ENCODE results near the gene DHCR24. TPM values are rescaled to one million over a fixed set of nuclear protein-coding genes. Genes with fewer than 3 reads are reported as not detected.

Gene DHCR24
- total RNA-seq, 2 donors from 2014 or later: 27.4 to 78.7 TPM

DNA sequence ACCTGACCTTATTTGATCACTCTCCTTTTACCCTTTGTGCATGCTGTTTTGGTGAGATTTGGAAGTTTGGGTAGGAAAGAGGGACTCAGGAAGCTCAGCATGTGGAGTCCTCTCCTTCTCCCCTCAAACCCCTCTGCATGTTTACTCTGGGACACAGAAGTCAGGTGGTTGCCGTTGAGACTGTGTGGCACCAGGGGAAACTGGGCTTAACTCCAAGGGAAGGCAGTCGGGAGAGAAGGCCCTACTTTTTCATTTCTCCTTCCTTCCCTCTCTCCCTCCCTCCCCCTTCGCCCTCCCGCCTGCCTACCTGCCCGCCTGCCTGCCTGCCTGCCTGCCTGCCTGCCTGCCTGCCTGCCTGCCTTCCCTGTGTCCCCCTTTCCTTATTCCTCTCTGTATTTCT, 51.0 kb downstream of the DHCR24 start:
- Mint-ChIP-seq H3K27me3 (no peaks in the 10 kb centered on the region), H3K4me3 (no peak overlapping the region), H3K9me3 (peaks cover 2% of the 10 kb centered on the region), H3K36me3 (ENCODE audit: low read depth) (peaks cover 2% of the 10 kb centered on the region), H3K4me1 (no peaks in the 10 kb centered on the region), H3K27ac (no peak overlapping the region)
- ATAC-seq (replicated peaks): no peak

- Mint-ChIP-seq H3K4me1 (no peaks in the 10 kb centered on the region), H3K4me3 (no peak overlapping the region), H3K27ac (no peak overlapping the region), H3K27me3 (no peaks in the 10 kb centered on the region), H3K9me3 (peaks cover 4% of the 10 kb centered on the region), H3K36me3 (ENCODE audit: low read depth) (peaks cover 8% of the 10 kb centered on the region)
- no peak for ATAC-seq (replicated peaks)
Measured at GRCh38 chr1:54835131-54835898, 51.7 kb downstream of the DHCR24 start.

GRCh38 chr1:54834007-54834541, 52.9 kb downstream of the DHCR24 start:
- Mint-ChIP-seq H3K27ac (no peak overlapping the region), H3K4me3 (no peak overlapping the region), H3K27me3 (no peaks in the 10 kb centered on the region), H3K36me3 (ENCODE audit: low read depth) (peaks cover 8% of the 10 kb centered on the region), H3K4me1 (no peaks in the 10 kb centered on the region), H3K9me3 (peaks cover 4% of the 10 kb centered on the region)
- no peak for ATAC-seq (replicated peaks)

DNA sequence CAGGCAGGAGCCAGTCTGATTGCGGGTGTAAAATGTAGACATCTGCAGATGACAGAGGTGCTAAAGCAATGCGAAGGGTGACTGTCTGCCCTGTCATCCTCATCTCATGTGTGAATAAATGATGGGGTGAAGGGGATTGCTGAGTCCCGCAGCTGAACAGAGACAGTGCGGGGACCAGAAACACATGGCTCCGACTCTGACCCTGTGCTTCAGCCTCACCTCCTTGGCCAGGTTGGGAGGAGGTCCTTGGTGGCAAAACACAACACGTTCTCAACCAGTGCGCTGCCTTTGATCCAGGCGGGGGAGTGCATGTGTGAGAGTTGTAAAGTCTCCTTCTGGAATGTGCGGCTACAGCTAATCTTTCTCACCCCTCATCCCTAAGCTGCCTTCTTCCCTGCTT, 53.9 kb downstream of the DHCR24 start:
- H3K9me3 Mint-ChIP-seq: peaks cover 4% of the 10 kb centered on the region
- no peak for ATAC-seq (replicated peaks)
- no peak overlapping the region for H3K4me3 Mint-ChIP-seq

GRCh38 chr1:54826226-54826816, 60.7 kb downstream of the DHCR24 start:
- ATAC-seq (replicated peaks): no peak
- Mint-ChIP-seq H3K36me3 (ENCODE audit: low read depth) (peaks cover 8% of the 10 kb centered on the region), H3K4me3 (no peak overlapping the region), H3K4me1 (no peaks in the 10 kb centered on the region), H3K27me3 (no peaks in the 10 kb centered on the region), H3K9me3 (peaks cover 21% of the 10 kb centered on the region), H3K27ac (no peak overlapping the region)

More for the DNA sequence above, 53.9 kb downstream of the DHCR24 start:
- Mint-ChIP-seq H3K4me1 (no peaks in the 10 kb centered on the region), H3K27ac (no peak overlapping the region), H3K36me3 (ENCODE audit: low read depth) (peaks cover 8% of the 10 kb centered on the region), H3K27me3 (no peaks in the 10 kb centered on the region)

DNA sequence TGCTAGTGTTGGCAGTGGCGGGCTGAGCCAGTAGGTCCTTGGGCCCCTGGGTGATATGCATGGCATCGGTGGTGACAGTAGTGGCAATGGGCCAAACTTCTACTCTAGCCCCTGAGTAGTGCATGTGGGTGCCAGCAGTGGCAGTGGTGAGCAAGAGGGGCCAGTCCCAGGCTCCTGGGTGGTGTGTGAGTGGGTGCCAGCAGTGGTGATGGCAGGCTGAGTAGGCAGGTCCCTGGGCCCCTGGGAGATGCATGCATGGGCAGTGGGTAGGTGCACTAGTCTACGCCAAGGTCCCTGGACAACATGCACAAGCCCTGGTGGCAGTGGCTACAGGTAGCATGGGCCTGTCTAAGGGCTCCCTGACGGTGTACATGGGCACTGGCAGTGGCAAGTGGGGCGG, 61.3 kb downstream of the DHCR24 start:
- ATAC-seq (replicated peaks): no peak

DNA sequence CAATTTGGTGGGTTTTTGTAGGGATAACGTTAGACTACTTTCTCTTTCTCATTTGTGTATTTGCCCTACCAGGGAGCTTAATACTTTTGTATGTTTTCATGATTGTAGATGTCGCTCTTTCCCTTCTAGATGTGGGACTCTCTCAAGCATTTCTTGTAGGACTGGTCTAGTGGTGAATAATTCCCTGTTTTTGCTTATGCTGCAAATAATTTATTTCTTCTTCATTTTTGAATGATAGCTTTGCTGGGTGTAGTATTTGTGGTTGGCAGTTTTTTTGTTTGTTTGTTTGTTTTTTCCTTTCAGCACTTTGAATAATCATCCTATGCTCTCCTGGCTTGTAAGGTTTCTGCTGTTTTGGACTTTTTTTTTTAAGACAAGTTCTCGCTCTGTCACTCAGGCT, 63.3 kb downstream of the DHCR24 start:
- Mint-ChIP-seq H3K27ac (no peak overlapping the region), H3K4me3 (no peak overlapping the region), H3K9me3 (peaks cover 17% of the 10 kb centered on the region), H3K36me3 (ENCODE audit: low read depth) (no peaks in the 10 kb centered on the region), H3K27me3 (no peaks in the 10 kb centered on the region), H3K4me1 (no peaks in the 10 kb centered on the region)
- no peak for ATAC-seq (replicated peaks)

More for the DNA sequence above, 61.3 kb downstream of the DHCR24 start:
- H3K27ac Mint-ChIP-seq: no peak overlapping the region
- H3K36me3 Mint-ChIP-seq (ENCODE audit: low read depth): peaks cover 3% of the 10 kb centered on the region
- peaks cover 17% of the 10 kb centered on the region for H3K9me3 Mint-ChIP-seq
- no peaks in the 10 kb centered on the region for H3K4me1 Mint-ChIP-seq
- H3K27me3 Mint-ChIP-seq: no peaks in the 10 kb centered on the region
- H3K4me3 Mint-ChIP-seq: no peak overlapping the region

- peaks cover 11% of the 10 kb centered on the region for H3K9me3 Mint-ChIP-seq
- ATAC-seq (replicated peaks): no peak
- H3K36me3 Mint-ChIP-seq (ENCODE audit: low read depth): no peaks in the 10 kb centered on the region
- no peaks in the 10 kb centered on the region for H3K27me3 Mint-ChIP-seq
- H3K4me3 Mint-ChIP-seq: no peak overlapping the region
- H3K27ac Mint-ChIP-seq: no peak overlapping the region
- H3K4me1 Mint-ChIP-seq: peaks cover 4% of the 10 kb centered on the region
Measured at GRCh38 chr1:54819733-54820132, 67.3 kb downstream of the DHCR24 start.

GRCh38 chr1:54819195-54819536, 67.8 kb downstream of the DHCR24 start:
- Mint-ChIP-seq H3K36me3 (ENCODE audit: low read depth) (no peaks in the 10 kb centered on the region), H3K27ac (peak overlapping the region; percentile 13), H3K4me1 (peaks cover 4% of the 10 kb centered on the region), H3K9me3 (peaks cover 8% of the 10 kb centered on the region), H3K4me3 (no peak overlapping the region), H3K27me3 (no peaks in the 10 kb centered on the region)
- no peak for ATAC-seq (replicated peaks)

GRCh38 chr1:54818461-54819194, 68.4 kb downstream of the DHCR24 start:
- Mint-ChIP-seq H3K36me3 (ENCODE audit: low read depth) (no peaks in the 10 kb centered on the region), H3K4me1 (peaks cover 4% of the 10 kb centered on the region), H3K27me3 (no peaks in the 10 kb centered on the region), H3K9me3 (peaks cover 4% of the 10 kb centered on the region), H3K27ac (peak overlapping the region; percentile 42), H3K4me3 (no peak overlapping the region)
- no peak for ATAC-seq (replicated peaks)

- Mint-ChIP-seq H3K36me3 (ENCODE audit: low read depth) (no peaks in the 10 kb centered on the region), H3K27me3 (no peaks in the 10 kb centered on the region), H3K9me3 (no peaks in the 10 kb centered on the region), H3K4me1 (peaks cover 4% of the 10 kb centered on the region), H3K4me3 (no peak overlapping the region), H3K27ac (no peak overlapping the region)
- no peak for ATAC-seq (replicated peaks)
Measured at GRCh38 chr1:54816951-54817350, 70.0 kb downstream of the DHCR24 start.

DNA sequence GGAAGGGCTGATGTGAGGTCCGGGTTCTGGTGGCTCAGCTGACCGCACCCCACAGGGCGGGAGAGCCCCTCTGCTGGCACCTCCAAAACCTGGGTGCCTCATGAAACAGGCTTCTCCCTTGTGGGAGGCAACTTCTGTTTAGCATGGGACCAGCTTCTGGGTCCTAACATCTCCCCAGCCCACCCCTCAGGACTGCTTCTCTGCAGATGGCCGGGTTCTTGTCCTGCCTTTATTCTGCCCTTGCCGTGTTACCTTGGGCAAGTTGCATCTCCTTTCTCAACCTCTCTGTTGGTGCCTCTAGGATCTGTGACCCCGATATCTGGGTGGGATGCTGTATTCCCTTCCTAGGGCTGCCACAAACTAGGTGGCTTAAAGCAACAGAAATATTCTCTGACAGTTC, 70.9 kb downstream of the DHCR24 start:
- no peaks in the 10 kb centered on the region for H3K27me3 Mint-ChIP-seq
- ATAC-seq (replicated peaks): no peak
- H3K27ac Mint-ChIP-seq: no peak overlapping the region
- H3K4me1 Mint-ChIP-seq: peaks cover 4% of the 10 kb centered on the region
- H3K36me3 Mint-ChIP-seq (ENCODE audit: low read depth): no peaks in the 10 kb centered on the region
- H3K9me3 Mint-ChIP-seq: no peaks in the 10 kb centered on the region
- no peak overlapping the region for H3K4me3 Mint-ChIP-seq

GRCh38 chr1:54815086-54815876, 71.7 kb downstream of the DHCR24 start:
- peaks cover 4% of the 10 kb centered on the region for H3K4me1 Mint-ChIP-seq
- H3K36me3 Mint-ChIP-seq (ENCODE audit: low read depth): no peaks in the 10 kb centered on the region
- H3K27ac Mint-ChIP-seq: peak overlapping the region; percentile 6
- no peaks in the 10 kb centered on the region for H3K27me3 Mint-ChIP-seq
- no peaks in the 10 kb centered on the region for H3K9me3 Mint-ChIP-seq
- no peak for ATAC-seq (replicated peaks)
- no peak overlapping the region for H3K4me3 Mint-ChIP-seq

- ATAC-seq (replicated peaks): no peak
Measured at GRCh38 chr1:54814571-54814970, 72.4 kb downstream of the DHCR24 start.

More at GRCh38 chr1:54814571-54814970, 72.4 kb downstream of the DHCR24 start:
- no peaks in the 10 kb centered on the region for H3K9me3 Mint-ChIP-seq
- no peak overlapping the region for H3K27ac Mint-ChIP-seq
- no peaks in the 10 kb centered on the region for H3K36me3 Mint-ChIP-seq (ENCODE audit: low read depth)
- peaks cover 4% of the 10 kb centered on the region for H3K4me1 Mint-ChIP-seq
- no peaks in the 10 kb centered on the region for H3K27me3 Mint-ChIP-seq
- no peak overlapping the region for H3K4me3 Mint-ChIP-seq

Measured in activated T-helper 17 cell treated with anti-CD3 and anti-CD28 coated beads, Interleukin-2, amount 50 U/mL, for 72 hours (primary cell).